IPS DF 6.9 (cell line): ENCODE measurements around the gene PLAAT5.

ENCODE experiments used
- DNase-seq: peaks from one replicate; pipeline ENCODE4 v3.0.0-alpha.2; 2013; ENCODE audit warnings: low read depth, low spot score
- H3K27ac ChIP-seq: one replicate; pipeline ENCODE4 v1.5.1; 2013; ENCODE audit warnings: low read length, control low read depth
- H3K27me3 ChIP-seq: 2 replicates; pipeline ENCODE4 v1.6.1; 2013; ENCODE audit warnings: mild to moderate bottlenecking, low read length; ENCODE audit not compliant: control insufficient read depth, insufficient read depth
- H3K36me3 ChIP-seq: 2 replicates; pipeline ENCODE4 v1.6.1; 2013; ENCODE audit warnings: low read length; ENCODE audit not compliant: control insufficient read depth, insufficient read depth
- H3K4me1 ChIP-seq: 2 replicates; pipeline ENCODE4 v1.6.1; 2013; ENCODE audit warnings: low read length; ENCODE audit not compliant: control insufficient read depth, insufficient read depth
- H3K4me3 ChIP-seq: 2 replicates; pipeline ENCODE4 v1.5.1; 2013; ENCODE audit warnings: mild to moderate bottlenecking, low read length
- H3K9me3 ChIP-seq: 2 replicates; pipeline ENCODE4 v1.6.1; 2013; ENCODE audit warnings: low read length, inconsistent platforms; ENCODE audit not compliant: control insufficient read depth, insufficient read depth
- WGBS: extraction: QIAGEN DNeasy Blood & Tissue Kit; methylation state at CpG from one replicate; pipeline ENCODE4 v1.1.7; 2013; ENCODE audit warnings: mixed read lengths, missing lambda C conversion rate; ENCODE audit not compliant: insufficient read length, insufficient coverage; 5-methylcytosine and 5-hydroxymethylcytosine counted together

PLAAT5 gene

GRCh38 chr11:63488789-63489188, 2.2 kb downstream of the PLAAT5 start:
- Histone ChIP-seq H3K4me3 (no peak overlapping the region), H3K27me3 (no peaks in the 10 kb centered on the region)

GRCh38 chr11:63485777-63486176, 5.2 kb downstream of the PLAAT5 start:
- H3K9me3 ChIP-seq: no peaks in the 10 kb centered on the region; the same call in 1 of the 2 replicates
- no peak overlapping the region for H3K4me3 ChIP-seq
- no CpG with 5 or more reads among the region's 3 CpGs for WGBS
- no peak overlapping the region for H3K27ac ChIP-seq
- no peak for DNase-seq
- no peaks in the 10 kb centered on the region for H3K4me1 ChIP-seq
- H3K36me3 ChIP-seq: no peaks in the 10 kb centered on the region; the same call in 1 of the 2 replicates
- no peaks in the 10 kb centered on the region for H3K27me3 ChIP-seq

More at GRCh38 chr11:63488789-63489188, 2.2 kb downstream of the PLAAT5 start:
- DNase-seq: no peak
- Histone ChIP-seq H3K27ac (no peak overlapping the region), H3K4me1 (no peaks in the 10 kb centered on the region), H3K9me3 (no peaks in the 10 kb centered on the region; the same call in 1 of the 2 replicates), H3K36me3 (no peaks in the 10 kb centered on the region; the same call in 1 of the 2 replicates)
- WGBS: no CpG with 5 or more reads among the region's 1 CpG

DNA sequence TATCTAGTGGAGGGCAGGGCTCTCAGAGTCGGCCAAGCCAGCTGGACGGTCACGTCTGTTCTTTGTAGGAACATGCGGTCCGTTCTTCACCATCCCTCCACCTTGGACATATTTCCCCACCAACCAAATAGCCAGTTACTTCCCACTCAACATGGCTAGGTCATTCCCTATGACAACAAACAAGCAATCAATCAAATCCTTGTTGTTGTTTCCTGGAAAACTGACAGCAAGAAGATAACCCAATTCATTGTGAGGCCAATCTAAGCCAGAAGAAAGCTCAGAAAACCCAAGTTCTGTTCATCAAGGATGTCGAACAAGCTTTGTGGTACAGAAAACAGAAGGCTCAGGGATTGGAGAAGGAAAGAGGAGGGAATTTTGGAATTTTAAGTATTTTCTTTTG, 10.9 kb downstream of the PLAAT5 start:
- Histone ChIP-seq H3K27ac (no peak overlapping the region), H3K4me1 (peaks cover 2% of the 10 kb centered on the region; the same call in 1 of the 2 replicates), H3K36me3 (peaks cover 2% of the 10 kb centered on the region; the same call in 1 of the 2 replicates), H3K9me3 (no peaks in the 10 kb centered on the region; the same call in 1 of the 2 replicates), H3K27me3 (no peaks in the 10 kb centered on the region), H3K4me3 (no peak overlapping the region)
- no CpG with 5 or more reads among the region's 6 CpGs for WGBS
- DNase-seq: no peak

DNA sequence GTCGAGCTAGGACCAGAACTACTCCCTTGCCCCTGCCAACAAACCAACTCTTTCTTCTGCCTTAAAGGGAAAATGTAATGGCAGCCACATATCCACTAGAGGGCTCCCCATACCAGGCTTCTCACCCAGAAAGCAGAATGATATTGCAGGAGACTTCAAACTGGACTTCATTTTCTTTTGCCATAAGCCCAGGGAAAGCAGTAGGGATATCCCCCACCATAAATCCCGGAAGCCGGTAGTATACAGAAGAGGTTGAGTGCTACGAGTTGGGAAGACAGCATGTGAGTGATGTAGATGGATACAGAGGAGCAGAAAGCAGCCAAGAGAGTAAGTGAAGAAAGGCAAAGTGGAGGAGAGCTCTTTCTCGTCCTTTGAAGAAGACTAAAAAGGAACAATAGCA, 12.1 kb downstream of the PLAAT5 start:
- WGBS: no CpG with 5 or more reads among the region's 5 CpGs
- no peak overlapping the region for H3K27ac ChIP-seq
- H3K4me1 ChIP-seq: peaks cover 2% of the 10 kb centered on the region; the same call in 1 of the 2 replicates
- no peak overlapping the region for H3K4me3 ChIP-seq
- no peaks in the 10 kb centered on the region; the same call in 1 of the 2 replicates for H3K9me3 ChIP-seq
- DNase-seq: no peak
- peaks cover 2% of the 10 kb centered on the region; the same call in 1 of the 2 replicates for H3K36me3 ChIP-seq
- H3K27me3 ChIP-seq: no peaks in the 10 kb centered on the region

GRCh38 chr11:63476618-63477017, 14.3 kb downstream of the PLAAT5 start:
- no peak for DNase-seq
- H3K27me3 ChIP-seq: no peaks in the 10 kb centered on the region
- peaks cover 2% of the 10 kb centered on the region; the same call in 1 of the 2 replicates for H3K36me3 ChIP-seq
- peaks cover 2% of the 10 kb centered on the region for H3K4me1 ChIP-seq
- H3K27ac ChIP-seq: no peak overlapping the region
- H3K9me3 ChIP-seq: no peaks in the 10 kb centered on the region; the same call in 1 of the 2 replicates
- H3K4me3 ChIP-seq: no peak overlapping the region

DNA sequence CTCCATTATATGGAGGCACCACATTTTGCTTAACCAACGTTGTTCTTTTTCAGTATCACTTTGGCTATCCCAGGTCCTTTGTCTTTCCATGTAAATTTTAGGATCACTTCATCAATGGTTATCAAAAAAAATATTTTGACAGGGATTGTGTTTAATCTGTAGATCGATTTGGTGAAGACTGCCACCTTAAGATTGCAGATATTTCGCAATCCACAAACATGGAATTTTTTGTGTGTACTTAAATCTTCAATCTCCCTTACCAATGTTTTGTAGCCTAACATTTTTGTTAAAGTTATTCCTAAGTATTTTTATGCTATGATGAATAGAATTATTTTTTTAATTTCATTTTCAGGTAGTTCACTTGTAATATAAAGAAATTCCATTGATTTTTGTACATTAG, 18.6 kb downstream of the PLAAT5 start:
- Histone ChIP-seq H3K4me1 (no peaks in the 10 kb centered on the region; the same call in 1 of the 2 replicates), H3K4me3 (no peak overlapping the region), H3K27me3 (no peaks in the 10 kb centered on the region), H3K36me3 (peaks cover 2% of the 10 kb centered on the region; the same call in 1 of the 2 replicates), H3K9me3 (no peaks in the 10 kb centered on the region; the same call in 1 of the 2 replicates), H3K27ac (no peak overlapping the region)
- WGBS: no CpG with 5 or more reads among the region's 3 CpGs
- no peak for DNase-seq

GRCh38 chr11:63470311-63470710, 20.7 kb downstream of the PLAAT5 start:
- Histone ChIP-seq H3K27me3 (no peaks in the 10 kb centered on the region), H3K4me3 (no peak overlapping the region), H3K36me3 (no peaks in the 10 kb centered on the region), H3K27ac (no peak overlapping the region), H3K9me3 (no peaks in the 10 kb centered on the region), H3K4me1 (no peaks in the 10 kb centered on the region; the same call in 1 of the 2 replicates)
- no peak for DNase-seq
- WGBS: no CpG with 5 or more reads among the region's 3 CpGs

- H3K4me3 ChIP-seq: no peak overlapping the region
- peaks cover 2% of the 10 kb centered on the region; the same call in 1 of the 2 replicates for H3K4me1 ChIP-seq
- H3K36me3 ChIP-seq: no peaks in the 10 kb centered on the region
- no peaks in the 10 kb centered on the region for H3K27me3 ChIP-seq
- H3K9me3 ChIP-seq: no peaks in the 10 kb centered on the region
- no peak for DNase-seq
- no peak overlapping the region for H3K27ac ChIP-seq
Measured at GRCh38 chr11:63462137-63462536, 28.8 kb downstream of the PLAAT5 start.

DNA sequence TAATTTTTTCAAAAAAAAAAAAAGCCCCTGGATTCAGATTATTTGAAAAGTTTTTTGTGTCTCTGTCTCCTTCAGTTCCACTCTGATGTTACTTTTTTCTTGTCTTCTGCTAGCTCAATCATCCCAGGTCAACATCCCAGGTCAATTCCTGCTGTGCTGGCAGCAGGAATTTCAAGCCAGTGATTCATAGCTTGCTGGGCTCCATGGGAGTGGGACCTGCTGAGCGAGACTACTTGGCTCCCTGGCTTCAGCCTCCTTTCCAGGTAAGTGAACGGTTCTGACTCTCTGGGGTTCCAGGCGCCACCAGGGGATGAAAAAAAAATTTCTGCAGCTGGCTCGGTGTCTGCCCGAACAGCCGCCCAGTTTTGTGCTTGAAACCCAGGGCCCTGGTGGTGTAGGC, 31.4 kb downstream of the PLAAT5 start:
- no peak overlapping the region for H3K27ac ChIP-seq
- H3K36me3 ChIP-seq: no peaks in the 10 kb centered on the region
- no CpG with 5 or more reads among the region's 6 CpGs for WGBS
- no peak overlapping the region for H3K4me3 ChIP-seq
- no peaks in the 10 kb centered on the region for H3K27me3 ChIP-seq
- no peak for DNase-seq
- no peaks in the 10 kb centered on the region for H3K9me3 ChIP-seq
- H3K4me1 ChIP-seq: peaks cover 2% of the 10 kb centered on the region; the same call in 1 of the 2 replicates

DNA sequence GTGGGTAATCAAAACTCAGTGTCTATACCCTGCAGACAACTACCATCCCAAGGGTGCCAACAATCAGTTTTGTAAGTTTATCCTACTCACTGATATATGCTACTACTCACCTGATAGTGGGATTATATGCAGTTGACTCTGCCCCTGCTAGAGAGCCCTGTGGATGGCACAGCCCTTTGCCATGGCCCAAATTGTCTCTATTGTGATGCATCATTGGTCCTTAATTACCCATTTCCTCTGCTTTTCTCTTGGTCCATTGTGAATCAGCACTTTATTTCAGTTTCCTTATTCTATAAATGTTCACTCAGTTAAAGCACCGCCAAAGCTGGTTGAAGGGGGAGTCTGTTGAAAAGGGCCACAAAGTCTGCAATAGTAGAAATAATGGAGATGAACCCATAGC, 42.3 kb downstream of the PLAAT5 start:
- Histone ChIP-seq H3K27me3 (no peaks in the 10 kb centered on the region), H3K4me3 (no peak overlapping the region), H3K27ac (no peak overlapping the region), H3K4me1 (no peaks in the 10 kb centered on the region), H3K36me3 (no peaks in the 10 kb centered on the region), H3K9me3 (no peaks in the 10 kb centered on the region)
- WGBS: no CpG with 5 or more reads among the region's 1 CpG
- peak; percentile 60 for DNase-seq

DNA sequence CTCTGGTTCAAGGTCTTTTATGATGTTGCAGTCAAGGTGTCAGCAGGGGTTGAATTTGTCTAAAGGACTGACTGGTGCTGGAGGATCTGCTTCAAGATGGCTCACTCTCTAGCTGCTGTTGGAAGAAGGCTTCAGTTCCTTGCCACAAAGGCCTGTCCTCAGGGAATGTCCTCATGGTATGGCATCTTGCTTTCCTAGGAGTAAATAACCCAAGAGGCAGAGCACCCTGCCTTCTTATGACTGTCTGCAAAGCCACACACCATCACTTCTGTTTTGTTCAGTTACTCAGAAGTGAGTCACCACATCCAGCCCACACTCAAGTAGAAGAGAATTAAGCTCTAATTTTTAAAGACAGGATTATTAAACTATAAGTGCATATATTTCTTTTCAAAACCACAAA, 45.2 kb downstream of the PLAAT5 start:
- no peaks in the 10 kb centered on the region for H3K9me3 ChIP-seq
- no peaks in the 10 kb centered on the region for H3K4me1 ChIP-seq
- H3K36me3 ChIP-seq: no peaks in the 10 kb centered on the region
- DNase-seq: no peak
- no peaks in the 10 kb centered on the region for H3K27me3 ChIP-seq
- no peak overlapping the region for H3K27ac ChIP-seq
- no peak overlapping the region for H3K4me3 ChIP-seq
